Measurements from ENCODE around the gene ADGRL3.
"Not testable (repeated sequence)": the region's sequence is repeated elsewhere in the genome, so short reads cannot be mapped to it uniquely, and the experiment has no call there.

Gene ADGRL3

DNA sequence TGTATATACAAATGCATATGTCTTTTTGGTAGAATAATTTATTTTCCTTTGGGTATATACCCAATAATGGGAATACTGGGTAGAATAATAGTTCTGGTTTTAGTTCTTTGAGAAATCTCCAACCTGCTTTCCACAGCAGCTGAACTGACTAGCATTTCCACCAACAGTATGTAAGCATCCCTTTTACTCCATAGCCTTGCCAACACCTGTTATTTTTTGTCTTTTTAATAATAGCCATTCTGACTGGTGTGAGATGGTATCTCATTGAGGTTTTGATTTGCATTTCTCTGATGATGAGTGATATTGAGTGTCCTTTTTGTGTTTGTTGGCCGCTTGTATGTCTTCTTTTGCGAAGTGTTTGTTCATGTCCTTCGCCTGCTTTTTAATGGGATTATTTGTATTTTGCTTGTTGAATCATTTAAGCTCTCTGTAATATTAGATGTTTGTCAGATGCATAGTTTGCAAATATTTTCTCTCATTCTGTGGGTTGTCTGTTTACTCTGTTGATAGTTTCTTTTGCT is 309.7 kb downstream of the ADGRL3 start:
- not testable (repeated sequence) for FAIRE-seq

DNA sequence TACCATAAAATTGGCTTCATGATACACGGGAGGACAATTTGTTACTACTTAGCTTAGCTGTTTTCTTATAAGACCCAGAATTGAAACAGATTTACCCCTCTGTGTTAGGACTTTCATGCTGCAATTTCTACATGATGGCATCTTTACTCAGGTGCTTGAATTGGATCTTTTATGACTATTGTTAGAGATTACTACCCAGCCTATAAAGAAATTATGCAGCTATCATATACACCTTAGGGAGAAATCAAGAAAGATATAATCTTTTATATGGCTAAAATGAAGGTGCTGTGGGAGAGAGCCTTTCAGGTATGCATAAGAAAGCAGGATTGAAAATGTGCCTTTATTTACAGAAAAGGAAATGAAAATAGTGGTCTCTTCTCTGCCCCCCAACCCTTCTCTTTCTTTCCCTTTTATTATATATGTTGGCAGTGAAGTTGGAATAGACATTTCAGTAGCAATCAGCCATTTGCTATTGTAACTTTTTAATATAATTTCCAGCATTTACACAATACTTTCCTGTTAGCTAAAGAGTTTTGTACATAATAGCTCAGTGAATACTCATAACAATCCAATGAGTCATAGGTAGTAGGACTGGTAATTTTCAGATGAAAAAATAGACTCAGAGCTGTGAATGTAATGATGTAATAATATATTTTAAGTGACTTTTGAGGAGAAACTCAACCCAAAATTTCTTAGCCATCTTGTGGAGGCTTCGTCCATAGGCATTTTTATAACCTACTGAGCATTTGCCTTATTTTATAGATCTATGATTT is 311.8 kb downstream of the ADGRL3 start:
- no peak for FAIRE-seq

DNA sequence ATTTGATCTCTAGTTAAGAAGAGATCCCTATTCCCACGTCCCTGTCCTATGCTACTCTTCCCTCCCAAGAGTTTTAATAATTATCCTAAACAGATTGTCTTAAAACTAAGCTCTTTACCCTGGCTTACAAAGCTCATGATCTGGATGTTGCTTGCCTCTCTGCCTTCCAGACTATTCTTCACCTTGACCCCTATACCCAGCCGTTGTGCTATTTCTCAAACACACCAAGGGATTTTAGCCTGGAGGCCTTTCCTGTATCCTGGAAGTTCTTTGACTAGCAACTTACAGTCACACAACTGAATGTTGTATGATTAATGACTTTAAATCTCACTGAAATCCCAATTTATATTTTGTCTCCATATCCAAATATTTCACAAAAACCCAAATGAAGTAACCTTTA is 314.9 kb downstream of the ADGRL3 start:
- FAIRE-seq: no peak

DNA sequence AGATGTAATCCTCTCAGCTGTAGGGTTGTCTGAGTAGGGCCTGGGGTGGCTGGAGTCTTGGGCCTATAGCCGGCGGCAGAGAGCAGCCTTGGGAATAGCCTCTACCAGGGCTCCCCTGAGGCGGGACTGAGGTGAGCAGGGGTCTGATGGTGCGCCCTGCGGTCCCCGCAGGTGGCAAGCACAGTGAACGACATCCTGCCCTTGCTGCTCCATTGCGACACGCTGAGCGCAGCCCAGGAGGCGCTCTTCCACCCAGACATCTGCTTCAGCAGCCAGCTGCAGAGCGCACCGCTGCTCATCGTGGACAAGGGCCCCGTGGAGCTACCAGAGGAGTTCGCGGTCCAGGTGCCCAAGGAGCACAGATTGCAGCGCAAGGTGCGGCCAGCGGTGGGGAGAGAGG is 317.0 kb downstream of the ADGRL3 start:
- no peak for FAIRE-seq

DNA sequence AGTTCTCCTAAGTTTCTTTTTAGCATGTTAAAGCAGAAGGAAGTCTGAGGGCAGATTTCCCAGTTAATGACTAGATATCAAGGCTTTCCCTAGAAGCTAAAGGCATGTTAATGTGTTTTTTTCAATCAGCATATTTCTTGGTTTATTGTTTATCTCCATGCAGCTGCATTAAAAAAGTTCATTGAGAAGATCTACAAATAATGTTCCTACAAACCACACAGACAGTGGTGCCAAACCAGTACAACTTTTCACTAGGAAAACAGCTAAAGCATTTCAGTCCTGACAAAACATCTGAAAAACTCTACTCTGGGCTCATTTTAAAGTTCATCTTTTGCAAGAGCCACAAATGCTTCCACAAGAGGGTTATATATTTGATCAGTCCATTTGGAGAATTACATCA is 320.0 kb downstream of the ADGRL3 start:
- no peak for FAIRE-seq

DNA sequence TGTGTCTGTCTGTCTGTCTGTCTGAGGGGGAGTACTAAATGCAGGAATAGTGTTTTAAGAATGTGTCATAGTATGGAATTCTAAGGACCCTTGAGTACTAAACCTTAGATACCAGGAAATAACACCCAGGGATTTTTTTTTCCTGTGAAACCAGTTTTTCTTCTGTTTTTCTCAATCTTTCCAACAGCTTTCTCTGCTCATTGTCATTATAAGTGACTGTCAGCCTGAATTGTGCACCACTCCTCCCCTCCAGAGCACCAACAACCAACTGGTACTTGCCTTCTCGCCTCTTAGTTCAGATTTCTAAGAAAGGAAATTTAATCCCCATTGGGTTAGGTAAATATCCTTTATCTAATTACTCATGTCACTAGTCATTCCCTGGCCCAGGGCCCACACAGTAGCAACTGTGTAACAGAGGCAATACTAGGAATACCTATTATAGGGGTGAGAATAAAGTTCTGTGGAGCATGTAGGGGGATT is 320.6 kb downstream of the ADGRL3 start:
- FAIRE-seq: no peak

DNA sequence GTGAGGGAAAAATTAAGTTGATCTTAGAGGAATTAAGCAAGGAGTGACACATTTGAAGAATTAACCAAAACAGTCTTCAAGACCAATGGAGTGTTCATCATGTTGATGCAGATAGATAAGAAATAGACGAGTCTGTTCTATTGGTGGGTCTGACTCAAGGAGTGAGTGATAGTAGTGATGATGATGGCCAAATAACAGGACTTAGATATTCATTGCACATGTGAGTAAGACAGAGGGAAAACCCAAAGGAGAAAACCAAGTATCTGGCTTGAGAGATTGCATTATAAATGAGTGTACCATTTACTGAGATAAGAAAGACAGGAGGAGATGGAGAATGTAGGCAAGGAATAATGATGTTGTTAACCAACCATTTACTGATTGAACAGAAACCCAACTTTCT is 321.3 kb downstream of the ADGRL3 start:
- no peak for FAIRE-seq

DNA sequence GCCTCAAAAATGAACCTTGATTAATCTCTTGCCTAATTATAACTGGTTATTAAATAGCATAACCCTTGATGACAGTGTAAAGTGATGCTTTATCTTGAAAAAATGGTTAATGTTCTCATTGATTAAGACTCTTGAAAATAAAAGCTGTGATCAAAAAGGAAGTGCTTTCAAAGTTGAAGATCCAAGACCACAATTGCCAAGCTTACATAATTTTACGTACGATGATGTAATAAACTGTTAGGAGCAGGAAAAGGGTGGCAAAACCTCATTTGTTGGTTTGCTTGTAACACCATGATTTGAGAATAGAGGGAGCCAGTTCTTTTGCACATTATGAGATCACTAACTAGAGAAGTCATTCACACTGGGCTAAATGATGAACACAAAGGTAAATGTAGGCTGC is 322.2 kb downstream of the ADGRL3 start:
- FAIRE-seq: no peak

DNA sequence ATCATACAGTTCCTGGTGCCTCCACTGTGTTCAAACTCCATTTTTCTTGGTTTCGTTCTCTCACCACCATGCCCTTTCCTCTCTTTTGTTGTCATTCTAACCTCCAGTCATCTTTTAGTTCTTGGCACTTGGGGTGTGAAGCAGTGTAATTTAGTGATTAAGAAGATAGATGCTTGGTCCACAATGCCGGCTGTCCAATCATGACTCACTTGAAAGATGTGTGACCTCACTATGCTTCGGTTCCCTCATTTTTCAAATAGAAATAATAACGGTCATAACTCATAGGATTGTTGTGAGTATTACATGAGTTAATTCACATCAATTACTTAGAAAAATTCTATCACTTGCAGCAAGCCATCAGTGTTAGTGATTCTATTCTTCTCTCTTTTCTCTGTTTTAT is 327.8 kb downstream of the ADGRL3 start:
- no peak for FAIRE-seq

DNA sequence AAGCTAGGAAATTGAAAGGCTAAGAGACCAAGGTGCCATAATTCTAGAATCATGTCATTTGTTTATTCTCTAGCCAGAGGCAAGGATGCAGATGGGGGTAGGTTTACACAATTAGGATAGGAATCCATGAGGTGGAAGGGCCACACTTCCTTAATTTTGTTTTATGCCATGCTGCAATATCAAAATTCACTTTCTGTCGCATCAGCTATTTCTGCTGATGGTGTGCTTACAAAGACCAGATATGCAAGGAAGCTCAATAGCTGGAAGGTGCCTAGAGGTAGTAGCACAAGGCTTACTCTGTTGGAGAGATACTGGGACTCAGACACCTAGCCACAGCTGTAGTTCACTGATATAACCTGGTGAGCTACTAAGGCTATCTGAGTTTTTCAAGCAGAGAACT is 328.5 kb downstream of the ADGRL3 start:
- FAIRE-seq: no peak

DNA sequence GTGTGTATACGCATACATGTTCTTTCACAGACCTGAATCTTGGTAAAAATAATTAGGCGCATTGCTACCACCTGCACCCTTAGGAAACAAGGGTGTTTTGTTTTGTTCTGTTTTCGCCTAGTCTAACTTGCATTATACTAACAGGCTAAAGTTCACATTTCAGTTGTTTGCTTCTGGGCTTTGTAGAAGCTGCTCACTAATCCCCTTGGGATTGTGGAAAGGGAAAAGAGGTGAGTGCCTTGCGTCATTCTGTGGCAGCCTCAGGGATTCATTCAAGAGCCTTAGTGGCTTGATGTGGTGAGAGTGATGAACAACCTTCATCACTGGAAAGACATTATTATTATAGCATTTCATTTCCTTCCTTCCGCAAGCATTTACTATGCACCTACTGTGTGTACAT is 331.1 kb downstream of the ADGRL3 start:
- FAIRE-seq: no peak

DNA sequence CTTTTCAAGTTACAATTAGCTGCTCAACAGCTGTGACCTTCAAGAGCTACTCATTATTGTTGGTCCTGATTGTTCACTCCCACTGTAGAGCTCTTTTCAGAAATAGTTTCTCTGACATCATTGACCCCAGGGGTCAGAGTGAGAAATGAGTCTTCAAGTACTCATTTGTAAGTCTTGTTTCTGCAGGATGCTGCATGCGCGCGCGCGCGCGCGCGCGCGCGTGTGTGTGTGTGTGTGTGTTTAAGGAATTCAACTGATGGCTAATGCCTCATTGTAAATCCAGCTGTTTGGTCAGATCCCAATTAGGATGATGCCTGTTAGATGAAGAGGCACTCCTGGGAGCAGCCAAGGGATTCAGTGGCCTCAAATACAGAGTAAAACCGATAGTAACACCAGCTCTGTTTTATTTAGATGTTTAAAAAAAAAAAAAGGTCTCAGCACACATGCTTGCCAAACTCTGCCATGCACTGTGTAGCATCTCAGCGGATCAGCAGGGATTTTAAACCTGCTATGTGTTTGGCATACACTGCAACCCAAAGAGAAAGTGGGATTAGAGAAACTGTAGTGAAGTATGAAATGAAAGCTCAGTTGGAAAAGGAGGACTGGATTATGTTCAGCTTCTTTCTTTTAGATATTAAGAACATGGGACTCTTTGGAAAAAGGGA is 332.3 kb downstream of the ADGRL3 start:
- no peak for FAIRE-seq

DNA sequence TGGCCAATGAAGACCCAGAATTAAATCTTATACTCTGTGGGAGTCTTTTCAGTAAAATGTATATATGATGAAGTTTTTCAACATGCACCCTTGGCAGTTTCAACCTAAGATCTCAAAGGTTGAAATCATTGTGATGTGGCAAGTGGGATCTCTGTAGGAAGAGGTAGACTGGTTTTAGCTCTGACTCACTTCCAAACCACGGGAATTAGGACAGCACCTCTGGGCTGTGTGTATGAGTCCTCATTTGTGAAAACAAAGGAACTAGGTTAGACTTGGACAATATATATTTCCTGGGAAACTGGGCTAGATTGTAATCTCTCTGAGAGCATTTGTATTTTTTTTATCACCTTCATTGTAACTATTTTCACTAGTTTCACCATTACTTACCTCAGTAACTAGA is 333.0 kb downstream of the ADGRL3 start:
- no peak for FAIRE-seq

DNA sequence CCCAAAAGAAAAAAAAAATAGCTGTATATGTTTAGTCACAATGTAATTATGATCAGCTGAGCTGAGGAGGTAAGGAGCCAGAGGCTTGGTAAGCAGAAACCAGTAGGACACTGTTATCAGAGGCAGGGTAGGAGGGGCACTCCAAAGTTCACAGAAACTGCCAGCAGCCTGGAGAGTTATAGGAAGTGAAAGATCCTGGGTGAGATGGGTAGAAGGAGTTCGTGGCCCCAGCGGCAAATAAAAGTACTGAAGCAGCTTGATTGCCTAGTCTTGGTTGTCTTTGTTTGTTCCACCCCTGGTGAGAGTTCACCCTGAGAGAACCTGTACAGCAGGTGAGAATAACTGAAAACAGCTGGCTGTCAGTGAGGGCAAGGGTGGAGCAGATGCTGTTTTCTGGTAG is 340.8 kb downstream of the ADGRL3 start:
- FAIRE-seq: no peak

DNA sequence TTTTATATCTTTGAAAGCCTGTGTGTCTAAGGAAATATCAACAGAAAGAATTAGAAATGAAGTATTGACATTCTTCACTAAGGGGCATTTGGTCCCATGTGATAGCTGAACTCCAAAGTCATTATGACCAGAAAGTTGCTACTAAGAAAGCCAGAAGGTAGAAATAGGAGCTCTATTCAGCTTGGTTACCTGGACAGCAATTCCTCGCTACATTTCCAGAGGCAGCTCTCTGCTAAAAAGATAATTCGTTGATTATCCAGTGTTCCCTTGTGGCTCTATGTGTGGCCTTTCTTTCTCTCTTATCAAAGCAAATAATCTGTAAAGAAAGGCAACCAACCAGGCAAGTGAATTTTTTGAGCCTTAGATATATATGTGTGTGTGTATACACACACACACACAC is 341.3 kb downstream of the ADGRL3 start:
- FAIRE-seq: no peak

DNA sequence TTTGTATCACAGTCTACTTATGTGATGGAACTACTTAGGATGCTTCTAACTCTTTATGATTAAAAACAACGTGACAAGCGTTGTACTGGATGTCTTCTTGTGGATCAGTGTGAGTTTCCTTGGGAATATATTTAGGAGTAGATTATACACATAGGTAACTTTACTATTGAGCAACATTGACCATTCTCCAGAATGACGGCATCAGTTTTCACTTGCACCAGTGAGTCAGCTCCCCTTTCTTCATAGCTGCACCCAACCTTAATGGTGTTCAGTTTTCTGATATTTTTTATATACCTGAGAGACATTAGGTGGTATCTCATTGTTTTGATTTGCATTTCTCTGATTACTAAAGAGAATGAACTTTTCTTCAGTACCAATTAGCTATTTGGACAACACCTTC is 343.9 kb downstream of the ADGRL3 start:
- no peak for FAIRE-seq

DNA sequence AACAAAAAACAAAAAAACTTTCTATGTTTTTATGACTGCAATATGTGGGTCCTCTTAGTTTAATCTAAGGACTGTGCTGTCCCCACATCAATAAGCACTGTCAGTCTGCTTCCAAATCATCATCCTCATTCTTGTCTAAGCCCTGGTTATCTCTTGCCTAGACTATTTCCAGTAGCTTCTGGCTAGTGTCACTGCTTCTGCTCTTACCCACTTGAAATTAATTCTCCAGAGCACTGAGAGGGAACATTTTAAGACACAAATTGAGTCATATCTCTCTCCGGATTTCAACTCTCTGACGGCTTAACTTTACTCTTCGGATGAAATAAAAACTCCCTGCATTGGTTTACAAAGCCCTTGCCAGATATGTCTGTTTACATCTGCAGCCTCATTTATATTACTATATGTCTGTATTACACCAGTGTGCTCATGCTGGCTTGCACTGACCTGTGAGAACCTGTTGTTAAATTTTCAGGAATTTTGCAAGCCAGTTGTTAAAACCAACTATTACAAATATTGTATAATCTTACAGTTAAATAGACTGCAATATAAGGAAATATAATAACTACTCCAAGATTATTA is 345.9 kb downstream of the ADGRL3 start:
- FAIRE-seq: no peak

DNA sequence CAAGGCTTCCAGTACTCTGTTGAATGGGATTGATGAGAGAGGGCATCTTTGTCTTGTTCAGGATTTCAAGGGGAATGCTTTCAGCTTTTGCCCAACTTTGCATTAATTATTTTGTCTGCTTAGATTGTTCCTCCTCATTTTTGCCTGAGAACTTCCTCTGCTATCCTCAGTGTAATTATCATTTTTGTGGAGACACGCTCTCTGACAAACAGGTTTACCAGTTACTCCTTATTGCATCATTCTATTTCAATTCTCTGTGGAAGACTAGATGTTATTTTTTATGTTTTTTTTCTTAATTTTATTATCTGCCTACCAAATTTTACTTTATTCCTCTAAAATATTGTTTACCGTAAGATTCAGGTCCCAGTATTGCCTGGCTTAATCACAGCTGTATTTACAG is 349.2 kb downstream of the ADGRL3 start:
- no peak for FAIRE-seq

DNA sequence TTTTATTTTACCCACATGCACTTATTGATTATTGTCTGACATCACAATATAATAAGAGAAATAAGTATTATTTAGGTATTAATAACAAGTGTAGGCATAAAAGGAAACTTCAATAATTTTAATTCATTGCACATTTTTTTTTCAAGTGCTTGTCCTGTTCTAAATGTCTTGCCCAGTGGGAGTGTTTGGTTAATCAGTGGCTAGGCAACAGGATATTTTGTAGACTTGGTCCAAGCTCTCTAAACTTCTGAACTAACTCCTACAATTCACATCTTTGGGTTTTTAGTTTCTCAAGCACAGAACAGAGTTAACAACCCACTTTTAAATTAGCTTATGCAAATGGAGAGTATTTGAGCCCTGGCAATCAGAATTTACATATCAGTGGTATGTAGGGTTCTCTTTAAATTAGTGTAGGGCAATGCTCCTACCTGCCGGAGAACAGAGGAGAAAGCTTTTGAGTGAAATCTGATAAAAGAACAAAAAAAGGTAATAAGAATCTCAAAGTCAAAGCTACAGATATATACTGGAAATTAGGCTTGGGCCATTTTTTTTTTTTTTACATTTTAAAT is 353.5 kb downstream of the ADGRL3 start:
- FAIRE-seq: no peak

DNA sequence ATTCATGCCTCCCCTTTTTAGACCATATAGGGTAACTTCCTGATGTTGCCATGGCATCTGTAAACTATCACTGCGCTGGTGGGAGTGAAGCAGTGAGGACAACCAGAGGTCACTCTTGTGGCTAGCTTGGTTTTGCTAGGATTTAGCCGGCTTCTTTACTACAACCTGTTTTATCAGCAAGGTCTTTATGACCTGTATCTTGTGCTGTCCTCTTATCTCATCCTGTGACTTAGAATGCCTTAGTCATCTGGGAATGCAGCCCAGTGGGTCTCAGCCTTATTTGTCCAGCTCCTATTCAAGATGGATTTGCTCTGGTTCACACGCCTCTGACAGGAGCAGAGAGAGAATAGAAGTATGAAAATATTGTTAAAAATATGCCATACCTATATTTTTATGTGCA is 355.7 kb downstream of the ADGRL3 start:
- no peak for FAIRE-seq

DNA sequence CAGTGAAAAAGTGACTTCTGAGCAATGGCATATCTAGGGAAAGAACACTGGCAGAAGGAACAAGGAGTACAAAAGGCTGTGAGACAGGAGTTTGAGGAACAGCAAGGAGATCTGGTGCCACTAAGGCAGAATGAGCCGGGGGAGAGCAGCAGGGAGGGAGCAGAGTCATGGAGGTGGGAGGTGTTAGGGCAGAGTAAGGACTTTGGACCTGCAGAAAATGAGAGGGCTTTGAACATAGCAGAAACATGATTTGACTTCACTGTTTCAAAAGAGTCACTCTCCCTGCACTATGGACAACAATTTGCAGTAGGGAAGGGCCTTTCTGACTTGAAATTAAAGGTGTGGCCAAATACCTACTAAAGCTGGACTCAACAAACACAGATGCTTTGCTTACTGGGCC is 356.2 kb downstream of the ADGRL3 start:
- no peak for FAIRE-seq

DNA sequence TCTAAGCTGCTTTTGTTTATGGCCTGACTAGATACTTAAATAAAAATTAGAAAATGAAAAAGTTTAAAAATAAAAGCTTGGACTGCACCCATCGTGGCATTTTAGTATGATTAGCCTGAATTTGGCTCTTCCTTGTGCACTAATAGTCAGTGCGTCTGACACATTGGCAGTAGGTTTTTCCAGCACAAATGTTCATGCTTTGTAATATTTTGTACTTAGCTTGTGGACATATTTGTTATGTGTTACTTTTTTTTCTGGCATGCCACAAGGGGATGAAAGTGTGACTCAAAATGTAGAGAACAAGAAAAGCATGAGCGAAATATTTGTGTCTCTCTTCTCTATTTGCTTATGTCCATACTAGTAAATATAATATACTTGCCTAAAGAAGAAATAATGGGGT is 359.3 kb downstream of the ADGRL3 start:
- FAIRE-seq: no peak

DNA sequence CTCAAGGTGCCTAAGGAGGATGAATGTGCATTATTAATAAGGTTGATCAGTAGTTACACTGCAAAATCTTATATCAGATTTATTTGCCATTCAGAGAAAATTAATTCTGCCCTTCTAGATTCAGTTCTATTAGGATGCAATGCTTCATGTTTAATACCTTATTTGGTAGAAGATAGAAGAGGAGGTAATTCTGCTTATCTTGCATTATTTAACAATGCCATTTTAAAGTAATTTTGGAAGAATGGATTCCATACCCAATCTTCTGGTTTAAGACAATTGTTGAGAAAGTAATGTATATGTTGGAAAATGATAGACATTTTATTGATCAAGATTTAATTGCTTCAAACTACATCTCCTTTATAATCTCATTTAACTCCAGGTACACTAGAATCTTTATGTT is 360.9 kb downstream of the ADGRL3 start:
- FAIRE-seq: no peak

All from TTC549 (cell line).